ENCODE results near the gene FGGY.
"Not testable (repeated sequence)": the region's sequence is repeated elsewhere in the genome, so short reads cannot be mapped to it uniquely, and the experiment has no call there.

The FGGY gene

DNA sequence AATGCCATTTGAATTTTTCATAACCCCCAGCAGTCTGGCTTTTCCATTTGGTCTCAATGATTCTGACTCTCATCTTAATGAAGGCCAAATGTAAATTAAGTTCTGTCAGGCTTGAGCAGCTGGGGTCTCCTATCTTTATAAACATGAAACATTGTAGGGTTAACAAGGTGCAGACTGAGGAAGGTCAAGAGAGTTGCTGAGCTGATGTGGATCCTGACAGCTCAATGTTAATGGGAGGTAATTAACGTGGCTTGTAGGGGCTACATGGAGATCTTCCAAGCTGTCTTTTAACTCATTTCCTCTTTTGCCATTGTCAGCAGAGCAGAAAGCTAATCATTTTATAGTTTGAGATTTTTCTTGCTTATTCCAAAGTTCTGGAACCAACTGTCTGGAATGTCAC is 55.2 kb downstream of the FGGY start:
- DNase-seq (ENCODE audit: low read depth): no peak
- TF ChIP-seq, protein P1, sequence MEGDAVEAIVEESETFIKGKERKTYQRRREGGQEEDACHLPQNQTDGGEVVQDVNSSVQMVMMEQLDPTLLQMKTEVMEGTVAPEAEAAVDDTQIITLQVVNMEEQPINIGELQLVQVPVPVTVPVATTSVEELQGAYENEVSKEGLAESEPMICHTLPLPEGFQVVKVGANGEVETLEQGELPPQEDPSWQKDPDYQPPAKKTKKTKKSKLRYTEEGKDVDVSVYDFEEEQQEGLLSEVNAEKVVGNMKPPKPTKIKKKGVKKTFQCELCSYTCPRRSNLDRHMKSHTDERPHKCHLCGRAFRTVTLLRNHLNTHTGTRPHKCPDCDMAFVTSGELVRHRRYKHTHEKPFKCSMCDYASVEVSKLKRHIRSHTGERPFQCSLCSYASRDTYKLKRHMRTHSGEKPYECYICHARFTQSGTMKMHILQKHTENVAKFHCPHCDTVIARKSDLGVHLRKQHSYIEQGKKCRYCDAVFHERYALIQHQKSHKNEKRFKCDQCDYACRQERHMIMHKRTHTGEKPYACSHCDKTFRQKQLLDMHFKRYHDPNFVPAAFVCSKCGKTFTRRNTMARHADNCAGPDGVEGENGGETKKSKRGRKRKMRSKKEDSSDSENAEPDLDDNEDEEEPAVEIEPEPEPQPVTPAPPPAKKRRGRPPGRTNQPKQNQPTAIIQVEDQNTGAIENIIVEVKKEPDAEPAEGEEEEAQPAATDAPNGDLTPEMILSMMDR (IDR thresholded peaks at IDR 0.05; ENCODE audit: control insufficient read depth, insufficient read depth, low read depth, low read length, missing control alignments): no peak
- H3K4me3 ChIP-seq (ENCODE audit: control insufficient read depth, low read depth, low read length): no peak overlapping the region

DNA sequence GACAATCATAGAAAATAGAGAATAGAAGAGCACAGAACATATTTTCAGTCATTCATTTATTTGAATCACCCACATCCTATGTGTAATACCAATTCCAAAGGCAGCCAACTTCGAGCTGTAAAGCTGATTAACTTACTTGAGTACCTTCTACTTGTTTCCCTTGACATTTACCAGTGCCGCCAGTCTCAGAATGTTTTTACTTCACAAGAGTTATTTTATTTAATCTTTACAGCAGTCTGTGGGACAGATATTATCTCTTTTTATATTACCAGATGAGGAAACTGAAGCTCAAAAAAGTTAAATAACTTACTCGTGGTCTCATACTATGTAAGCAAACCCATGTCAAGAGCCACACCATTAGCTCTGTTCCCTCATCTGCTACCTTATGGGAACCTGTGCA is 56.6 kb downstream of the FGGY start:
- H3K4me3 ChIP-seq (ENCODE audit: control insufficient read depth, low read depth, low read length): no peak overlapping the region
- TF ChIP-seq, protein P1 (IDR thresholded peaks at IDR 0.05; ENCODE audit: control insufficient read depth, insufficient read depth, low read depth, low read length, missing control alignments): no peak
- DNase-seq (ENCODE audit: low read depth): no peak

DNA sequence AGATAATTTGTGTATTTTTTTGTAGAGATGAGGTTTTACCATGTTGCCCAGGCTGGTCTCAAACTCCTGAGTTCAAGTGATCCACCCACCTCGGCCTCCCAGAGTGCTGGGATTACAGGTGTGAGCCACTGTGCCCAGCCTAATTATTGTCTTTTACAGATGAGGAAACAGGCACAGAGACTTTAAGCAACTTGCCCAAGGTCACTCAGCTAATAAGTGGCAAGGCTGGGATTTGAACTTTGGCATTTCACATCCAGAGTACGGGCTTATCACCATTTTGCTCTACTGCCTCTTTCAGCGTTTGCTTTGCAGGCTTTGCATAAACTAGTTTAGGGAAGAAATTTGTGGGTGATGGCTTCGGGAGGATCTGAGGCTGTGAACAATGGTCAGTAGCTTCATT is 57.3 kb downstream of the FGGY start:
- DNase-seq (ENCODE audit: low read depth); H3K4me3 ChIP-seq (ENCODE audit: control insufficient read depth, low read depth, low read length): not testable (repeated sequence)

DNA sequence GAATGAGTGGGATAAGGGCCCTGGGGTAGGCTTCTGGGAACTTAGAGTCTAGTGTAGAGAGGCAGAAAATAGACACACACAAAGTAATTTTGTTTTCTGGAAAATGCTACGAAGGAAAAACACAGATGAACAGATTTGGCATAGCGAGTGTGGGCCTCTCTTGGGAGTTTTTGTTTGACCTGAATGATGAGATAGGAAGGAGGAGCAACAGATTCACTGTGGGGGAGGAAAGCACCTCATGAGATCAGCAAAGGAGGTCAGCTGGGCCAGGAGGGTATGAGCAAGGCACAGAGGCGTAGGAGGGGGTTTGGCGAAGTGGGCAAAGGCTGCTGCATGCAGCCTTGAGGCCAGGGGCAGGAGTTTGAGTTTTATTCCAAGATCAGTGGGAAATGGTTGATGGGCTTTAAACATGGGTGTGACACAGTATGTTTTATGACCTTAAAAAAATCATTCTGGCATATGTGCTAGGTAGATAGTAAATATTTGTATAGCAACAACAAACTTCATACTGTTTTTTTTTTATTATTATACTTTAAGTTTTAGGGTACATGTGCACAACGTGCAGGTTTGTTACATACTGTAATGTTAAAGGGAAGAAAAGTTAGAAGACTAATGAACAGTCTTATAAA is 57.9 kb downstream of the FGGY start:
- no peak for DNase-seq (ENCODE audit: low read depth)
- TF ChIP-seq, protein P1 (IDR thresholded peaks at IDR 0.05; ENCODE audit: control insufficient read depth, insufficient read depth, low read depth, low read length, missing control alignments): no peak
- H3K4me3 ChIP-seq (ENCODE audit: control insufficient read depth, low read depth, low read length): no peak overlapping the region

DNA sequence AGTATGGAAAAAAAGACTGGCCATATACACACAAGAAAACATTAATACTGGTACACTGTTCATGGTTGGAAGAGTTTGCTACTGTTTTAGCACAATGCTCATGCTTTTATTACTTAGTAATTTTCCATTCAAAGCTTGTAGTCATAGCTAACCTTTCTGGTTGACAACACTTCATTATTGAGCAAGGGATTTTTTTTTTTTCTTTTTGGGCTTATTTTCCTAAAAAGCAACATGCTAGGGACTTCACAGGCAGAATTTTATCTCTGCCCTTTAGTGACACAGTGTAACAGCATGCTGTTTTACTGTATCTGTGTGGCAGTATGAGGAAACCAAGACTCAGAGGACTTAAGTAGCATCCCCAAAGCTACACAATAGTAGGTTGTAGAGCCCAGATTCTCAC is 58.5 kb downstream of the FGGY start:
- no peak overlapping the region for H3K4me3 ChIP-seq (ENCODE audit: control insufficient read depth, low read depth, low read length)
- DNase-seq (ENCODE audit: low read depth): no peak
- TF ChIP-seq, protein P1 (IDR thresholded peaks at IDR 0.05; ENCODE audit: control insufficient read depth, insufficient read depth, low read depth, low read length, missing control alignments): no peak

DNA sequence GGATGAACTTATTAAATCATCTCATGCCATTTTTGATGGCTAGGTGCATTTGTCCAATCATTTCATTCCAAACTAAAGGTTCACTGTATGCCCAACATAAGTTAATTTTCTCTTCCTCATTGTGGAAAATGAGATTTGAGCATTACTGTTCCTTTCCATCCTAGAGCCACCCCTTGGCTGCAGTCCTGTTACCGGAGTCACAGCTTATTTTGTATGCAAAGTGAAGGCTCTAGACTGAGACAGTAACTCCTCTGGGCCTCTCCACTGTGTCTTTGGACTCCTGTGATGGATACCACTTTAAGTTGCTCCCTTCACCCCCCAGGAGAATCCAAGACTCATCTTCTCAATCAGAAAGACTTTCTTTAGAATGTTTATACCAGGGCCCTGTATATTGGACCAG is 59.7 kb downstream of the FGGY start:
- DNase-seq (ENCODE audit: low read depth): no peak
- H3K4me3 ChIP-seq (ENCODE audit: control insufficient read depth, low read depth, low read length): no peak overlapping the region
- TF ChIP-seq, protein P1 (IDR thresholded peaks at IDR 0.05; ENCODE audit: control insufficient read depth, insufficient read depth, low read depth, low read length, missing control alignments): no peak

DNA sequence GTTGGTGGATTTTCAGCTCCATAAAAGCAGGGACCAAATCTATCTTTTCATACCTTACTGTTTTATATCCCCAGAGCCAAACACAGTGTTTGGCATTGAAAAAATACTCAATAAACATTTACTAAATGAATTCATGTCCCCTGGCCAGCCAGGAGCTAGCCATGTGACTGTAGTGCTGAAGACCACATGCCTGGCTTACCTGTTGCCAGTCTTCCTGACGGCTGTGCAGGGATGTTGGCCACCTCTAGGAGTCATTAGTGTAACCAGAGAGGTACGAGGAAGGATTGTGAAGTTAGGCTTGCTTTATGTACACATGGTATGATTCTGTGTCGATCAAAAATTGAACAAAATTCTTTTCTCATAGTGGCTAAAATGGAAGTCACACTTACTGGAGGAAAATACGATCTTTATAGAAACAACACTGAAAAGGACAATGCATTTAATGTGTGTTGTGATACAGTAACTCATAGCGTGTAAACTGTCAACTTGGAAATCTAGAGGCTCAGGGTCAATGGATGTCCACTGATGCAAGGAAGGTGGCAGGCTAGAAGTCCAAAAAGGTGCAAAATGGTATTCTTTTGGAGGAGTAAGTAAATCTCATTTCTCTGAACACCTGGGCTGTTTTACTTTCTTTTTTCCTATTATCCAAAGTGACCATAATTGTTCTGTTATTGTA is 60.9 kb downstream of the FGGY start:
- no peak overlapping the region for H3K4me3 ChIP-seq (ENCODE audit: control insufficient read depth, low read depth, low read length)
- DNase-seq (ENCODE audit: low read depth): no peak
- TF ChIP-seq, protein P1 (IDR thresholded peaks at IDR 0.05; ENCODE audit: control insufficient read depth, insufficient read depth, low read depth, low read length, missing control alignments): no peak
